WTC11 (cell line): ENCODE measurements around the gene FAM228B. TPM values are rescaled to one million over a fixed set of nuclear protein-coding genes. Genes with fewer than 3 reads are reported as not detected.
A peak's percentile ranks its signal among the peaks of the same experiment; 100 is the strongest.

Experiments
- ATAC-seq: fragments of 200-7000 bp; cut with Tn5 transposase; 2 replicates; pipeline ENCODE4 v1.10.0; 2021; ENCODE audit warnings: mild to moderate bottlenecking, moderate library complexity
- CTCF ChIA-PET: fragments of 300-600 bp; sonication (Branson Sonifier 250); formaldehyde crosslinking; loops from one replicate; lab custom pipeline; 2021; ENCODE audit warnings: antibody characterized with exemption; lab: Charles Lee
- POLR2A ChIA-PET: fragments of 350-600 bp; sonication (Branson Sonifier 250); formaldehyde crosslinking; loops from one replicate; lab custom pipeline; 2021; ENCODE audit warnings: antibody characterized with exemption; lab: Charles Lee
- DNase-seq: peaks from one replicate; pipeline ENCODE4 v3.0.0; 2021; ENCODE audit warnings: low spot score
- H3K27ac Mint-ChIP-seq: 2 replicates; pipeline ENCODE4 v1.8.0; 2021; ENCODE audit warnings: mixed read lengths
- H3K27me3 Mint-ChIP-seq: 2 replicates; pipeline ENCODE4 v1.8.0; 2021; ENCODE audit warnings: low read depth, mild to moderate bottlenecking, moderate library complexity, mixed read lengths
- H3K36me3 Mint-ChIP-seq: 2 replicates; pipeline ENCODE4 v1.8.0; 2021; ENCODE audit warnings: mixed read lengths
- H3K4me1 Mint-ChIP-seq: 2 replicates; pipeline ENCODE4 v1.8.0; 2022; ENCODE audit warnings: mixed read lengths
- H3K4me3 Mint-ChIP-seq: 2 replicates; pipeline ENCODE4 v1.8.0; 2021; ENCODE audit warnings: mild to moderate bottlenecking, moderate library complexity, mixed read lengths
- H3K9me3 Mint-ChIP-seq: 2 replicates; pipeline ENCODE4 v1.8.0; 2021; ENCODE audit warnings: mixed read lengths
- AFF4 ChIP-seq: sonication (generic); formaldehyde crosslinking; IDR thresholded peaks from 2 replicates; pipeline ENCODE4 v1.8.1; 2023; ENCODE audit warnings: mild to moderate bottlenecking, missing genetic modification reagents, borderline replicate concordance
- ATF6 ChIP-seq: sonication (generic); formaldehyde crosslinking; IDR thresholded peaks from 2 replicates; pipeline ENCODE4 v1.8.1; 2023; ENCODE audit warnings: mild to moderate bottlenecking, missing genetic modification reagents
- CREM ChIP-seq: sonication (generic); formaldehyde crosslinking; IDR thresholded peaks from 2 replicates; pipeline ENCODE4 v1.8.1; 2022; ENCODE audit warnings: mild to moderate bottlenecking, missing genetic modification reagents, moderate library complexity
- ELF4 ChIP-seq: sonication (generic); formaldehyde crosslinking; IDR thresholded peaks from 2 replicates; pipeline ENCODE4 v1.8.1; 2022; ENCODE audit warnings: low read depth, mild to moderate bottlenecking, moderate library complexity, missing genetic modification reagents
- ETV6 ChIP-seq: sonication (generic); formaldehyde crosslinking; IDR thresholded peaks from 2 replicates; pipeline ENCODE4 v1.8.1; 2022; ENCODE audit warnings: mild to moderate bottlenecking, missing genetic modification reagents
- FOXJ3 ChIP-seq: sonication (generic); formaldehyde crosslinking; IDR thresholded peaks from 2 replicates; pipeline ENCODE4 v1.9.0; 2021; ENCODE audit warnings: missing genetic modification reagents, mild to moderate bottlenecking, borderline replicate concordance
- GRHL2 ChIP-seq: fragments of 250-450 bp; sonication (Bioruptor Pico); IDR thresholded peaks from 2 replicates; pipeline ENCODE4 v1.8.0; 2022; ENCODE audit warnings: mild to moderate bottlenecking, moderate library complexity; ENCODE audit not compliant: insufficient replicate concordance, severe bottlenecking
- GTF2I ChIP-seq: fragments of 250-450 bp; sonication (Bioruptor Pico); conservative IDR thresholded peaks from 2 replicates; pipeline ENCODE4 v1.4.0; 2021; ENCODE audit warnings: mild to moderate bottlenecking
- KAT7 ChIP-seq: sonication (generic); formaldehyde crosslinking; IDR thresholded peaks from 2 replicates; pipeline ENCODE4 v1.8.1; 2023; ENCODE audit warnings: missing genetic modification reagents, mild to moderate bottlenecking, borderline replicate concordance
- MXD4 ChIP-seq: fragments of 250-450 bp; sonication (Bioruptor Pico); IDR thresholded peaks from 2 replicates; pipeline ENCODE4 v1.8.0; 2021; ENCODE audit warnings: mild to moderate bottlenecking, moderate library complexity, borderline replicate concordance
- SMAD4 ChIP-seq: sonication (generic); formaldehyde crosslinking; IDR thresholded peaks from 2 replicates; pipeline ENCODE4 v1.8.0; 2022; ENCODE audit warnings: mild to moderate bottlenecking, missing genetic modification reagents
- TCF7 ChIP-seq: sonication (generic); formaldehyde crosslinking; IDR thresholded peaks from 2 replicates; pipeline ENCODE4 v1.8.0; 2022; ENCODE audit warnings: mild to moderate bottlenecking, low read depth, missing genetic modification reagents, moderate library complexity
- TP53 ChIP-seq: sonication (generic); formaldehyde crosslinking; IDR thresholded peaks from 2 replicates; pipeline ENCODE4 v1.8.1; 2023; ENCODE audit warnings: mild to moderate bottlenecking, missing genetic modification reagents
- USF2 ChIP-seq: sonication (generic); formaldehyde crosslinking; IDR thresholded peaks from 2 replicates; pipeline ENCODE4 v1.8.1; 2023; ENCODE audit warnings: mild to moderate bottlenecking, missing genetic modification reagents, moderate library complexity
- ZBTB21 ChIP-seq: sonication (generic); formaldehyde crosslinking; IDR thresholded peaks from 2 replicates; pipeline ENCODE4 v1.8.1; 2023; ENCODE audit warnings: mild to moderate bottlenecking, missing genetic modification reagents, borderline replicate concordance
- ZNF232 ChIP-seq: sonication (generic); formaldehyde crosslinking; IDR thresholded peaks from 2 replicates; pipeline ENCODE4 v1.8.0; 2022; ENCODE audit warnings: mild to moderate bottlenecking, missing genetic modification reagents
- ZNF532 ChIP-seq: fragments of 250-450 bp; sonication (Bioruptor Pico); IDR thresholded peaks from 2 replicates; pipeline ENCODE4 v1.9.0; 2021; ENCODE audit warnings: mild to moderate bottlenecking, borderline replicate concordance
- total RNA-seq: library from RNA; stranded (reverse); gene quantifications from 3 replicates; pipeline ENCODE4 v1.2.3, GENCODE V29; 2021
- TF ChIP-seq, protein P1 (sequence below): sonication (generic); formaldehyde crosslinking; IDR thresholded peaks from 2 replicates; pipeline ENCODE4 v1.8.1; 2022; ENCODE audit warnings: mild to moderate bottlenecking, moderate library complexity, missing genetic modification reagents
- TF ChIP-seq, protein P2 (sequence below): sonication (generic); formaldehyde crosslinking; IDR thresholded peaks from 2 replicates; pipeline ENCODE4 v1.8.1; 2022; ENCODE audit warnings: low read depth, missing genetic modification reagents, borderline replicate concordance

Gene FAM228B
- total RNA-seq, 1 experiment from 2014 or later: 2.7 TPM

GRCh38 chr2:24077535-24077877 is 45.8 kb upstream of the FAM228B start:
- peaks cover 21% of the 10 kb centered on the region for H3K4me1 Mint-ChIP-seq
- no peak for TF ChIP-seq GTF2I (CRISPR knock-in tag)
- TF ChIP-seq TCF7 (CRISPR knock-in tag): no peak
- TF ChIP-seq TP53 (CRISPR knock-in tag): no peak
- H3K27me3 Mint-ChIP-seq: no peaks in the 10 kb centered on the region
- DNase-seq: no peak
- peak overlapping the region; percentile 84 for H3K4me3 Mint-ChIP-seq
- POLR2A ChIA-PET: interaction anchor here (1.1 to 2.1 kb wide), 5 partner anchors 7 to 151 kb away, joined by 3 to 29 read pairs (median 14); partner anchors contain the start of genes ATAD2B, TP53I3 and WDCP
- no peak for ATAC-seq
- H3K9me3 Mint-ChIP-seq: no peaks in the 10 kb centered on the region
- CTCF ChIA-PET: interaction anchor here (1.1 to 1.5 kb wide), 5 partner anchors 12 to 88 kb away, joined by 3 to 8 read pairs (median 3); partner anchors contain the start of gene WDCP
- H3K27ac Mint-ChIP-seq: peak overlapping the region; percentile 87
- peaks cover 46% of the 10 kb centered on the region for H3K36me3 Mint-ChIP-seq

GRCh38 chr2:24077879-24078278 is 45.4 kb upstream of the FAM228B start:
- peak overlapping the region; percentile 87 for H3K27ac Mint-ChIP-seq
- H3K36me3 Mint-ChIP-seq: peaks cover 46% of the 10 kb centered on the region
- no peak for TF ChIP-seq ZNF232 (CRISPR knock-in tag)
- no peak for TF ChIP-seq TCF7 (CRISPR knock-in tag)
- TF ChIP-seq KAT7: no peak
- no peak for TF ChIP-seq GRHL2 (CRISPR knock-in tag)
- TF ChIP-seq ZNF532 (CRISPR knock-in tag): no peak
- no peak for TF ChIP-seq ELF4
- TF ChIP-seq FOXJ3 (CRISPR knock-in tag): no peak
- TF ChIP-seq, protein P1, sequence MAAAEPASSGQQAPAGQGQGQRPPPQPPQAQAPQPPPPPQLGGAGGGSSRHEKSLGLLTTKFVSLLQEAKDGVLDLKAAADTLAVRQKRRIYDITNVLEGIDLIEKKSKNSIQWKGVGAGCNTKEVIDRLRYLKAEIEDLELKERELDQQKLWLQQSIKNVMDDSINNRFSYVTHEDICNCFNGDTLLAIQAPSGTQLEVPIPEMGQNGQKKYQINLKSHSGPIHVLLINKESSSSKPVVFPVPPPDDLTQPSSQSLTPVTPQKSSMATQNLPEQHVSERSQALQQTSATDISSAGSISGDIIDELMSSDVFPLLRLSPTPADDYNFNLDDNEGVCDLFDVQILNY (CRISPR knock-in tag): no peak
- TF ChIP-seq CREM (CRISPR knock-in tag): no peak
- TF ChIP-seq USF2 (CRISPR knock-in tag): no peak
- TF ChIP-seq ZBTB21: no peak
- TF ChIP-seq MXD4: no peak
- TF ChIP-seq SMAD4 (CRISPR knock-in tag): no peak
- no peak for ATAC-seq
- peaks cover 22% of the 10 kb centered on the region for H3K4me1 Mint-ChIP-seq
- CTCF ChIA-PET: no interaction called here
- POLR2A ChIA-PET: interaction anchor here (1.1 to 1.5 kb wide), 2 partner anchors 27 to 44 kb away, joined by 3 to 10 read pairs; no protein-coding TSS in a partner anchor
- peak overlapping the region; percentile 84 for H3K4me3 Mint-ChIP-seq
- no peaks in the 10 kb centered on the region for H3K27me3 Mint-ChIP-seq
- H3K9me3 Mint-ChIP-seq: no peaks in the 10 kb centered on the region
- no peak for DNase-seq

DNA sequence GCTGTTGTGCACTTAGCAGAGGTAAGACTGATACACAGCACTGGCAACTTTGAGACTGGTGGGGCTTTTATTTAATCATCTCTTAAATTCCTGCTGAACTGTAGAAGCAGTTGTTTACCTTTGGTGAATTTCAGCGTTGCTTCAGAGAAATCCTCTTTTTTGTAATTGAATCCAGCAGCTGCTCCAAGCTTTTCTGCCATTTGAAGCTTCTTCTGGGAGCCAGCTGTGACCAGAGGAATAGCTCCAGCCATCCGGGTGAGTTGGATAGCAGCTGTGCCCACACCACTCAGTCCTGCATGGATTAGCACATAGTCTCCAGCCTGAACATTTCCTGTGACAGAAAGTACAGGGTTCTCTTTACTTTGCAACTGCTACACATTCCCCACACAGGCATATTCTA is 42.6 kb upstream of the FAM228B start:
- POLR2A ChIA-PET: no interaction called here
- peaks cover 38% of the 10 kb centered on the region for H3K36me3 Mint-ChIP-seq
- no peak overlapping the region for H3K4me3 Mint-ChIP-seq
- H3K27ac Mint-ChIP-seq: no peak overlapping the region
- peaks cover 29% of the 10 kb centered on the region for H3K4me1 Mint-ChIP-seq
- DNase-seq (no peak), ATAC-seq (no peak)
- H3K27me3 Mint-ChIP-seq: no peaks in the 10 kb centered on the region
- no peaks in the 10 kb centered on the region for H3K9me3 Mint-ChIP-seq
- CTCF ChIA-PET: interaction anchor here (1.7 kb wide), 1 partner anchor 154 kb away, joined by 4 read pairs; the partner anchor contains the start of gene ATAD2B
- TF ChIP-seq, protein P2, sequence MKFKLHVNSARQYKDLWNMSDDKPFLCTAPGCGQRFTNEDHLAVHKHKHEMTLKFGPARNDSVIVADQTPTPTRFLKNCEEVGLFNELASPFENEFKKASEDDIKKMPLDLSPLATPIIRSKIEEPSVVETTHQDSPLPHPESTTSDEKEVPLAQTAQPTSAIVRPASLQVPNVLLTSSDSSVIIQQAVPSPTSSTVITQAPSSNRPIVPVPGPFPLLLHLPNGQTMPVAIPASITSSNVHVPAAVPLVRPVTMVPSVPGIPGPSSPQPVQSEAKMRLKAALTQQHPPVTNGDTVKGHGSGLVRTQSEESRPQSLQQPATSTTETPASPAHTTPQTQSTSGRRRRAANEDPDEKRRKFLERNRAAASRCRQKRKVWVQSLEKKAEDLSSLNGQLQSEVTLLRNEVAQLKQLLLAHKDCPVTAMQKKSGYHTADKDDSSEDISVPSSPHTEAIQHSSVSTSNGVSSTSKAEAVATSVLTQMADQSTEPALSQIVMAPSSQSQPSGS (CRISPR knock-in tag): no peak
- TF ChIP-seq AFF4 (CRISPR knock-in tag) (no peak), ATF6 (CRISPR knock-in tag) (no peak), ELF4 (no peak), ETV6 (no peak)
